SK-N-MC (cell line): ENCODE data around the gene ZFYVE21.

ENCODE experiments used
- EZH2 ChIP-seq: fragments of 200-600 bp; sonication (generic); IDR thresholded peaks from one replicate; pipeline ENCODE4 v1.6.1; 2017; ENCODE audit warnings: antibody characterized with exemption
- FOXP2 ChIP-seq: optimal IDR thresholded peaks from 2 replicates; pipeline ENCODE3; 2011; ENCODE audit warnings: mild to moderate bottlenecking, moderate library complexity; ENCODE audit not compliant: insufficient read depth; ENCODE audit errors: extremely low read length, control extremely low read depth
- POLR2AphosphoS5 ChIP-seq: IDR thresholded peaks from 2 replicates; pipeline ENCODE4 v1.6.1; 2012; ENCODE audit warnings: mild to moderate bottlenecking, low read depth, low read length, borderline replicate concordance

DNA sequence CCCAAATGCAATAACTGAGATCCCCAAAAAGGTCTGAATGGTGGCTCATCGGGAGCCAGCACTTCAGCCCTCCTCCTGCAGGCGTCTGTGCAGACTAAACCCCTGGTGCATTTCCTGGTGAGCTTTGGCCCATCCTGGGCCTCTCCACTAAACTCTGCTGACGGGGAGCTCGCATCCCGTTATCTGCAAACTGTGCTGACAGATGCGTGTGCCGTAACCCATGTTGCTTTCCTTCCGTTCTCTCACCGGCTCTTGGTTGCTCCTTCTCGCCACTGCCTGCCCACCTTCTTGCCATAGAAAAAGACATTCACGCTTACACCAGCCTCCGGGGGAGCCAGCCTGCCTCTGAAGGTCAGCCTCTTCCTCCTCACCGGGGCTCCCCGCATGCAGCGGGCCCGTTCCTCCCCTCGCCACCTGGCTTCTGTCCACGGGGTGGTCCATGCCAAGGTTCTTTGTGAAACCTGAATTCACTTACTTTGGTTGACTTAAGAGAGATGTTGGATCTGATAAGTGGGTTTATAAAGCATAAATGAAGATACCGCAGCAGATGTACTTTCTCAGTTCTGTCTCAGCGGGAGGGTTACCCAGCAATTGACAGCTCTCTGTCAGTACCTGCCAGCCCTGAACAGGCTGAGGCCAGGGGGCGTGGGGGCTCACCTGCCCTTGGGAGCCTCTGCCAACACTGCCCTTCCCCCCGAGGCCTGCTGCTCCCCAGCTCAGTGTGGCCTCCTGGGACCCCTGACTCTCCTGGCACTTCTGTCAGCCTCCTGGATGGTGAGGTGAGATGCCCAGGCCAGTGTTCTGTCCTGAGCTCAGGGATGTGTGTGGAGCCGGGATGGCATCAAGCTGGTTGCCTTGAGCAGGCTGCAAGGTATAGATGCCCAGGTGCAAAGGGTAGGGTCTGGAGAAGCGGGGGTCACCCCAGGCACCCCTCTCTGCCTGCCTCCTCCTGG is 14.2 kb downstream of the ZFYVE21 start:
- no peak for TF ChIP-seq EZH2
- peak; percentile 12; the same call in 1 of the 2 replicates for TF ChIP-seq POLR2AphosphoS5
- no peak for TF ChIP-seq FOXP2
